GM19324 (cell line): Measurements from ENCODE around the gene DYNC2LI1.

ENCODE experiments used
- ATAC-seq: cut with Tn5 transposase; IDR thresholded peaks from one replicate; pipeline ENCODE4 v1.9.1; 2021; ENCODE audit warnings: mild to moderate bottlenecking, moderate library complexity; ENCODE audit not compliant: unreplicated experiment, low FRiP score

DYNC2LI1 gene

GRCh38 chr2:43812006-43812405, 38.2 kb downstream of the DYNC2LI1 start:
- no peak for ATAC-seq

GRCh38 chr2:43812947-43813346, 39.1 kb downstream of the DYNC2LI1 start:
- no peak for ATAC-seq

GRCh38 chr2:43814711-43815110, 40.9 kb downstream of the DYNC2LI1 start:
- ATAC-seq = no peak

- ATAC-seq = no peak
Measured at GRCh38 chr2:43818761-43819160, 44.9 kb downstream of the DYNC2LI1 start.

- no peak for ATAC-seq
Measured at GRCh38 chr2:43819491-43820163, 45.8 kb downstream of the DYNC2LI1 start.

GRCh38 chr2:43822839-43823238, 49.0 kb downstream of the DYNC2LI1 start:
- no peak for ATAC-seq

- ATAC-seq = no peak
Measured at GRCh38 chr2:43823751-43824150, 49.9 kb downstream of the DYNC2LI1 start.

- ATAC-seq = no peak
Measured at GRCh38 chr2:43824512-43824911, 50.7 kb downstream of the DYNC2LI1 start.

GRCh38 chr2:43824951-43825493, 51.2 kb downstream of the DYNC2LI1 start:
- no peak for ATAC-seq

GRCh38 chr2:43825841-43826240, 52.0 kb downstream of the DYNC2LI1 start:
- ATAC-seq = no peak

- ATAC-seq = no peak
Measured at GRCh38 chr2:43826305-43827250, 52.7 kb downstream of the DYNC2LI1 start.

- ATAC-seq = no peak
Measured at GRCh38 chr2:43831543-43832294, 57.9 kb downstream of the DYNC2LI1 start.

- no peak for ATAC-seq
Measured at GRCh38 chr2:43832457-43832856, 58.6 kb downstream of the DYNC2LI1 start.

GRCh38 chr2:43837033-43837432, 63.2 kb downstream of the DYNC2LI1 start:
- no peak for ATAC-seq

GRCh38 chr2:43837831-43838559, 64.2 kb downstream of the DYNC2LI1 start:
- ATAC-seq = no peak

- no peak for ATAC-seq
Measured at GRCh38 chr2:43838560-43839267, 64.9 kb downstream of the DYNC2LI1 start, which contains the start of the genes ABCG5 and ABCG8. TSS of gene ABCG5 (minus strand) at chr2:43838839. CDS start at chr2:43838679, 160 bp downstream. TSS of gene ABCG8 (plus strand) at chr2:43838971. CDS start at chr2:43839054, 83 bp downstream.

GRCh38 chr2:43839776-43840564, 66.1 kb downstream of the DYNC2LI1 start:
- ATAC-seq = no peak

GRCh38 chr2:43840965-43841364, 67.1 kb downstream of the DYNC2LI1 start:
- ATAC-seq = no peak
